GM20431 (cell line): Measurements from ENCODE around the gene MRTFA.

Experiments used
- in situ Hi-C: fragments of 300-500 bp; cut with MseI, MboI; formaldehyde crosslinking; loops from one replicate; pipeline ENCODE4 v1.15.0; 2020; ENCODE audit warnings: low sequenced_read_pairs; ENCODE audit not compliant: unreplicated experiment

MRTFA gene

GRCh38 chr22:40410272-40410671 is 226.2 kb downstream of the MRTFA start:
- in situ Hi-C loops, result no loop called here

- in situ Hi-C loops, result no loop called here
Measured at GRCh38 chr22:40409613-40410113, 226.9 kb downstream of the MRTFA start.

GRCh38 chr22:40408718-40409612 is 227.6 kb downstream of the MRTFA start:
- in situ Hi-C loops, result no loop called here

- in situ Hi-C loops, result no loop called here
Measured at GRCh38 chr22:40407831-40408717, 228.4 kb downstream of the MRTFA start.

- in situ Hi-C loops, result no loop called here
Measured at GRCh38 chr22:40407021-40407761, 229.3 kb downstream of the MRTFA start.

- in situ Hi-C loops, result no loop called here
Measured at GRCh38 chr22:40406063-40406890, 230.2 kb downstream of the MRTFA start.

- in situ Hi-C loops, result no loop called here
Measured at GRCh38 chr22:40405178-40406062, 231.1 kb downstream of the MRTFA start.

GRCh38 chr22:40404251-40405177 is 232.0 kb downstream of the MRTFA start:
- in situ Hi-C loops, result no loop called here

GRCh38 chr22:40403651-40404050 is 232.9 kb downstream of the MRTFA start:
- in situ Hi-C loops, result no loop called here

GRCh38 chr22:40403141-40403540 is 233.4 kb downstream of the MRTFA start:
- in situ Hi-C loops, result no loop called here

- in situ Hi-C loops, result no loop called here
Measured at GRCh38 chr22:40401981-40402406, 234.5 kb downstream of the MRTFA start.

- in situ Hi-C loops, result no loop called here
Measured at GRCh38 chr22:40401532-40401931, 235.0 kb downstream of the MRTFA start.

- in situ Hi-C loops, result no loop called here
Measured at GRCh38 chr22:40400159-40400558, 236.4 kb downstream of the MRTFA start.

- in situ Hi-C loops, result no loop called here
Measured at GRCh38 chr22:40399621-40400020, 236.9 kb downstream of the MRTFA start.

GRCh38 chr22:40397396-40397795 is 239.1 kb downstream of the MRTFA start:
- in situ Hi-C loops, result no loop called here

GRCh38 chr22:40396882-40397281 is 239.6 kb downstream of the MRTFA start:
- in situ Hi-C loops, result no loop called here

- in situ Hi-C loops, result no loop called here
Measured at GRCh38 chr22:40395607-40396006, 240.9 kb downstream of the MRTFA start.
